T-helper 2 cell treated with Interferon-gamma antibody and Interleukin-4, amounts not matched to agents 5 μg/mL and 100 μg/mL, for 36 hours (primary cell): ENCODE results near the gene PICALM.
A peak's percentile ranks its signal among the peaks of the same experiment; 100 is the strongest.

ENCODE experiments used
- DNase-seq: peaks from one replicate; pipeline ENCODE4 v3.0.0; 2021; ENCODE audit warnings: low spot score
- H3K27ac Mint-ChIP-seq: one replicate; pipeline ENCODE4 v1.8.0; 2021; ENCODE audit warnings: mild to moderate bottlenecking, mixed read lengths
- H3K27me3 Mint-ChIP-seq: one replicate; pipeline ENCODE4 v1.8.0; 2021; ENCODE audit warnings: low read depth, mixed read lengths
- H3K36me3 Mint-ChIP-seq: one replicate; pipeline ENCODE4 v1.8.0; 2021; ENCODE audit warnings: low read depth, mixed read lengths
- H3K4me1 Mint-ChIP-seq: one replicate; pipeline ENCODE4 v1.8.0; 2021; ENCODE audit warnings: low read depth, mixed read lengths
- H3K4me3 Mint-ChIP-seq: one replicate; pipeline ENCODE4 v1.8.0; 2022; ENCODE audit warnings: mild to moderate bottlenecking, moderate library complexity, mixed read lengths
- H3K9me3 Mint-ChIP-seq: one replicate; pipeline ENCODE4 v1.8.0; 2021; ENCODE audit warnings: mixed read lengths

PICALM gene

GRCh38 chr11:86050196-86050709 is 18.6 kb downstream of the PICALM start:
- Mint-ChIP-seq H3K4me1 (peaks cover 58% of the 10 kb centered on the region), H3K9me3 (no peaks in the 10 kb centered on the region), H3K4me3 (no peak overlapping the region), H3K27me3 (no peaks in the 10 kb centered on the region), H3K36me3 (peaks cover 10% of the 10 kb centered on the region), H3K27ac (no peak overlapping the region)
- no peak for DNase-seq

GRCh38 chr11:86047275-86047991 is 21.5 kb downstream of the PICALM start:
- H3K4me3 Mint-ChIP-seq, result peak overlapping the region; percentile 35
- no peaks in the 10 kb centered on the region for H3K9me3 Mint-ChIP-seq
- H3K4me1 Mint-ChIP-seq, result peaks cover 60% of the 10 kb centered on the region
- H3K36me3 Mint-ChIP-seq, result peaks cover 7% of the 10 kb centered on the region
- DNase-seq, result peak; percentile 47
- H3K27me3 Mint-ChIP-seq, result no peaks in the 10 kb centered on the region
- peak overlapping the region; percentile 64 for H3K27ac Mint-ChIP-seq

- Mint-ChIP-seq H3K36me3 (peaks cover 4% of the 10 kb centered on the region), H3K9me3 (no peaks in the 10 kb centered on the region), H3K27ac (no peak overlapping the region), H3K27me3 (no peaks in the 10 kb centered on the region), H3K4me3 (no peak overlapping the region), H3K4me1 (peaks cover 61% of the 10 kb centered on the region)
- no peak for DNase-seq
These were observed 22.8 kb downstream of the PICALM start for GRCh38 chr11:86046116-86046515.

GRCh38 chr11:86043765-86044503 is 24.9 kb downstream of the PICALM start:
- H3K4me3 Mint-ChIP-seq, result no peak overlapping the region
- H3K9me3 Mint-ChIP-seq, result no peaks in the 10 kb centered on the region
- peak overlapping the region; percentile 40 for H3K27ac Mint-ChIP-seq
- DNase-seq, result no peak
- H3K36me3 Mint-ChIP-seq, result no peaks in the 10 kb centered on the region
- no peaks in the 10 kb centered on the region for H3K27me3 Mint-ChIP-seq
- H3K4me1 Mint-ChIP-seq, result peaks cover 56% of the 10 kb centered on the region

GRCh38 chr11:86041975-86042378 is 26.9 kb downstream of the PICALM start:
- H3K9me3 Mint-ChIP-seq, result no peaks in the 10 kb centered on the region
- H3K36me3 Mint-ChIP-seq, result no peaks in the 10 kb centered on the region
- H3K27me3 Mint-ChIP-seq, result no peaks in the 10 kb centered on the region
- H3K4me3 Mint-ChIP-seq, result no peak overlapping the region
- peak; percentile 52 for DNase-seq
- H3K4me1 Mint-ChIP-seq, result peaks cover 43% of the 10 kb centered on the region
- peak overlapping the region; percentile 17 for H3K27ac Mint-ChIP-seq

- no peak overlapping the region for H3K4me3 Mint-ChIP-seq
- peaks cover 3% of the 10 kb centered on the region for H3K36me3 Mint-ChIP-seq
- H3K9me3 Mint-ChIP-seq, result no peaks in the 10 kb centered on the region
- H3K27ac Mint-ChIP-seq, result peak overlapping the region; percentile 17
- DNase-seq, result no peak
- peaks cover 42% of the 10 kb centered on the region for H3K4me1 Mint-ChIP-seq
- no peaks in the 10 kb centered on the region for H3K27me3 Mint-ChIP-seq
These were observed 27.7 kb downstream of the PICALM start for GRCh38 chr11:86040919-86041850.

- H3K27ac Mint-ChIP-seq, result no peak overlapping the region
- DNase-seq, result no peak
- peaks cover 5% of the 10 kb centered on the region for H3K36me3 Mint-ChIP-seq
- H3K4me3 Mint-ChIP-seq, result no peak overlapping the region
- H3K4me1 Mint-ChIP-seq, result peaks cover 39% of the 10 kb centered on the region
- H3K27me3 Mint-ChIP-seq, result no peaks in the 10 kb centered on the region
- no peaks in the 10 kb centered on the region for H3K9me3 Mint-ChIP-seq
These were observed 29.8 kb downstream of the PICALM start for GRCh38 chr11:86039094-86039493.

GRCh38 chr11:86037743-86038142 is 31.1 kb downstream of the PICALM start:
- no peak for DNase-seq
- Mint-ChIP-seq H3K27ac (no peak overlapping the region), H3K27me3 (no peaks in the 10 kb centered on the region), H3K4me1 (peaks cover 35% of the 10 kb centered on the region), H3K36me3 (peaks cover 5% of the 10 kb centered on the region), H3K9me3 (no peaks in the 10 kb centered on the region), H3K4me3 (no peak overlapping the region)

- Mint-ChIP-seq H3K27me3 (no peaks in the 10 kb centered on the region), H3K4me1 (peaks cover 26% of the 10 kb centered on the region), H3K9me3 (no peaks in the 10 kb centered on the region), H3K36me3 (peaks cover 5% of the 10 kb centered on the region), H3K4me3 (no peak overlapping the region), H3K27ac (no peak overlapping the region)
- DNase-seq, result no peak
These were observed 33.0 kb downstream of the PICALM start for GRCh38 chr11:86035920-86036319.

- H3K4me3 Mint-ChIP-seq, result no peak overlapping the region
- H3K9me3 Mint-ChIP-seq, result no peaks in the 10 kb centered on the region
- no peak overlapping the region for H3K27ac Mint-ChIP-seq
- peaks cover 10% of the 10 kb centered on the region for H3K36me3 Mint-ChIP-seq
- H3K27me3 Mint-ChIP-seq, result no peaks in the 10 kb centered on the region
- peaks cover 24% of the 10 kb centered on the region for H3K4me1 Mint-ChIP-seq
- no peak for DNase-seq
These were observed 33.7 kb downstream of the PICALM start for GRCh38 chr11:86035164-86035563.

GRCh38 chr11:86034710-86035109 is 34.2 kb downstream of the PICALM start:
- H3K27me3 Mint-ChIP-seq, result no peaks in the 10 kb centered on the region
- no peaks in the 10 kb centered on the region for H3K9me3 Mint-ChIP-seq
- H3K27ac Mint-ChIP-seq, result no peak overlapping the region
- DNase-seq, result no peak
- H3K4me3 Mint-ChIP-seq, result no peak overlapping the region
- H3K36me3 Mint-ChIP-seq, result peaks cover 10% of the 10 kb centered on the region
- H3K4me1 Mint-ChIP-seq, result peaks cover 24% of the 10 kb centered on the region

GRCh38 chr11:86021377-86021776 is 47.5 kb downstream of the PICALM start:
- no peaks in the 10 kb centered on the region for H3K27me3 Mint-ChIP-seq
- H3K4me1 Mint-ChIP-seq, result peaks cover 26% of the 10 kb centered on the region
- peak overlapping the region; percentile 50 for H3K27ac Mint-ChIP-seq
- no peak for DNase-seq
- H3K4me3 Mint-ChIP-seq, result no peak overlapping the region
- no peaks in the 10 kb centered on the region for H3K9me3 Mint-ChIP-seq
- H3K36me3 Mint-ChIP-seq, result peaks cover 54% of the 10 kb centered on the region

- H3K4me3 Mint-ChIP-seq, result no peak overlapping the region
- H3K27ac Mint-ChIP-seq, result no peak overlapping the region
- no peaks in the 10 kb centered on the region for H3K27me3 Mint-ChIP-seq
- H3K9me3 Mint-ChIP-seq, result no peaks in the 10 kb centered on the region
- peaks cover 57% of the 10 kb centered on the region for H3K36me3 Mint-ChIP-seq
- DNase-seq, result no peak
- peaks cover 28% of the 10 kb centered on the region for H3K4me1 Mint-ChIP-seq
These were observed 50.6 kb downstream of the PICALM start for GRCh38 chr11:86018249-86018648.
